GM23248 (cell line): ENCODE data around the gene PKNOX2. TPM values are rescaled to one million over a fixed set of nuclear protein-coding genes. Genes with fewer than 3 reads are reported as not detected.

ENCODE experiments used
- DNase-seq: peaks from one replicate; pipeline ENCODE4 v3.0.0-alpha.2; 2015
- H2AFZ ChIP-seq: fragments of 200-600 bp; sonication (generic); 2 replicates; pipeline ENCODE4 v1.6.1; 2016; ENCODE audit warnings: antibody characterized with exemption
- H3F3A ChIP-seq: fragments of 200-600 bp; sonication (generic); 2 replicates; pipeline ENCODE4 v1.6.1; 2016; ENCODE audit warnings: mild to moderate bottlenecking, antibody characterized with exemption, mixed run types; ENCODE audit not compliant: insufficient read depth
- H3K27ac ChIP-seq: fragments of 200-600 bp; sonication (generic); 2 replicates; pipeline ENCODE4 v1.5.1; 2016; ENCODE audit warnings: mild to moderate bottlenecking
- H3K27me3 ChIP-seq: fragments of 200-600 bp; sonication (generic); replicated peaks from 2 replicates; pipeline ENCODE4 v1.6.1; 2016; ENCODE audit warnings: mild to moderate bottlenecking; ENCODE audit not compliant: insufficient read depth
- H3K36me3 ChIP-seq: fragments of 200-600 bp; sonication (generic); 2 replicates; pipeline ENCODE4 v1.6.1; 2016; ENCODE audit warnings: low read depth, mild to moderate bottlenecking
- H3K4me1 ChIP-seq: fragments of 200-600 bp; sonication (generic); 2 replicates; pipeline ENCODE4 v1.6.1; 2016; ENCODE audit warnings: mild to moderate bottlenecking; ENCODE audit not compliant: insufficient read depth
- H3K4me2 ChIP-seq: fragments of 200-600 bp; sonication (generic); one replicate; pipeline ENCODE4 v1.6.1; 2016; ENCODE audit warnings: mild to moderate bottlenecking; ENCODE audit not compliant: unreplicated experiment
- H3K4me3 ChIP-seq: fragments of 200-600 bp; sonication (generic); 2 replicates; pipeline ENCODE4 v1.5.1; 2016; ENCODE audit warnings: mild to moderate bottlenecking
- H3K79me2 ChIP-seq: fragments of 200-600 bp; sonication (generic); 2 replicates; pipeline ENCODE4 v1.6.1; 2016; ENCODE audit warnings: mild to moderate bottlenecking; ENCODE audit not compliant: insufficient read depth
- H3K9ac ChIP-seq: fragments of 200-600 bp; sonication (generic); 2 replicates; pipeline ENCODE4 v1.6.1; 2016; ENCODE audit warnings: mild to moderate bottlenecking
- H3K9me2 ChIP-seq: fragments of 200-600 bp; sonication (generic); 2 replicates; pipeline ENCODE4 v1.6.1; 2016; ENCODE audit warnings: mixed run types, mild to moderate bottlenecking, moderate library complexity; ENCODE audit not compliant: insufficient read depth
- H3K9me3 ChIP-seq: fragments of 200-600 bp; sonication (generic); one replicate; pipeline ENCODE4 v1.6.1; 2017; ENCODE audit warnings: low read depth
- H4K20me1 ChIP-seq: fragments of 200-600 bp; sonication (generic); 2 replicates; pipeline ENCODE4 v1.6.0; 2016; ENCODE audit not compliant: insufficient read depth
- EZH2 ChIP-seq: fragments of 200-600 bp; sonication (generic); IDR thresholded peaks from 2 replicates; pipeline ENCODE4 v1.6.1; 2018; ENCODE audit warnings: antibody characterized with exemption, mild to moderate bottlenecking; ENCODE audit not compliant: insufficient read depth, poor library complexity, severe bottlenecking
- EZH2phosphoT487 ChIP-seq: fragments of 200-600 bp; sonication (generic); IDR thresholded peaks from 2 replicates; pipeline ENCODE4 v1.6.1; 2018; ENCODE audit warnings: antibody characterized with exemption, moderate library complexity, mild to moderate bottlenecking, low read depth; ENCODE audit not compliant: insufficient read depth
- WGBS, 2 experiments: methylation state at CpG; one replicate each; pipeline ENCODE4 v1.1.6; 2015 to 2017; ENCODE audit warnings: low lambda C conversion rate in 2 of 2, low coverage in 1 of 2; ENCODE audit errors: missing lambda C conversion rate in 2 of 2; 5-methylcytosine and 5-hydroxymethylcytosine counted together
- in situ Hi-C: fragments of 300-500 bp; cut with MboI; formaldehyde crosslinking; loops from 2 replicates; pipeline ENCODE4 v1.15.0; 2020
- polyA plus RNA-seq: library from polyadenylated mRNA; unstranded; fragments of >200 nt; fragmentation: Nextera tagmentation; extraction: Ambion mirVana; gene quantifications from 2 replicates; pipeline ENCODE4 v1.2.1, GENCODE V29; 2016
- total RNA-seq: library from RNA; depleted of rRNA; stranded (reverse); fragments of >200 nt; shearing (Covaris generic); gene quantifications from 2 replicates; pipeline ENCODE4 v1.2.3, GENCODE V29; 2014

Gene PKNOX2
- total and polyA plus RNA-seq, 2 experiments from 2014 or later, result 0.21 to 0.76 TPM

- H3K36me3 ChIP-seq, result no peaks in the 10 kb centered on the region
- no peak overlapping the region for H2AFZ ChIP-seq
- H3K27ac ChIP-seq, result no peak overlapping the region
- no peaks in the 10 kb centered on the region for H4K20me1 ChIP-seq
- in situ Hi-C loops, result no loop called here
- DNase-seq, result no peak
- WGBS, 2 experiments, result 76 to 79% methylated on average over 5 of the region's 5 CpGs
- no peaks in the 10 kb centered on the region for H3F3A ChIP-seq
- H3K4me2 ChIP-seq, result no peak overlapping the region
- no peak overlapping the region for H3K9ac ChIP-seq
- H3K4me1 ChIP-seq, result no peaks in the 10 kb centered on the region
- TF ChIP-seq EZH2phosphoT487 (no peak), EZH2 (no peak)
- H3K4me3 ChIP-seq, result no peak overlapping the region
- no peaks in the 10 kb centered on the region for H3K9me2 ChIP-seq
- H3K79me2 ChIP-seq, result no peaks in the 10 kb centered on the region
- H3K27me3 ChIP-seq, result no peaks in the 10 kb centered on the region
- H3K9me3 ChIP-seq, result no peaks in the 10 kb centered on the region
Observed at GRCh38 chr11:125397421-125397820, 232.9 kb downstream of the PKNOX2 start.

- Histone ChIP-seq H3F3A (no peaks in the 10 kb centered on the region), H3K9me3 (no peaks in the 10 kb centered on the region), H3K4me1 (no peaks in the 10 kb centered on the region), H3K4me3 (no peak overlapping the region), H3K4me2 (no peak overlapping the region), H3K27ac (no peak overlapping the region), H3K36me3 (no peaks in the 10 kb centered on the region), H3K9me2 (no peaks in the 10 kb centered on the region), H3K79me2 (no peaks in the 10 kb centered on the region), H3K27me3 (no peaks in the 10 kb centered on the region), H2AFZ (no peak overlapping the region), H4K20me1 (no peaks in the 10 kb centered on the region), H3K9ac (no peak overlapping the region)
- WGBS, 2 experiments, result 75 to 85% methylated on average over 4 of the region's 4 CpGs
- no peak for TF ChIP-seq EZH2
- no peak for TF ChIP-seq EZH2phosphoT487
- in situ Hi-C loops, result no loop called here
- DNase-seq, result no peak
Observed at GRCh38 chr11:125398475-125398874, 233.9 kb downstream of the PKNOX2 start.

GRCh38 chr11:125398994-125399640 lies 234.6 kb downstream of the PKNOX2 start:
- Histone ChIP-seq H3K27me3 (no peaks in the 10 kb centered on the region), H3K9me3 (no peaks in the 10 kb centered on the region), H3K4me2 (no peak overlapping the region), H4K20me1 (no peaks in the 10 kb centered on the region), H3K79me2 (no peaks in the 10 kb centered on the region), H3K9me2 (no peaks in the 10 kb centered on the region), H3F3A (no peaks in the 10 kb centered on the region), H3K36me3 (no peaks in the 10 kb centered on the region), H3K9ac (no peak overlapping the region), H2AFZ (no peak overlapping the region), H3K4me3 (no peak overlapping the region), H3K4me1 (no peaks in the 10 kb centered on the region), H3K27ac (no peak overlapping the region)
- 73 to 74% methylated on average over 12 of the region's 12 CpGs for WGBS, 2 experiments
- in situ Hi-C loops, result no loop called here
- TF ChIP-seq EZH2phosphoT487 (no peak), EZH2 (no peak)
- DNase-seq, result no peak

- Histone ChIP-seq H3K36me3 (no peaks in the 10 kb centered on the region), H3K4me2 (no peak overlapping the region), H2AFZ (no peak overlapping the region), H3K9me3 (no peaks in the 10 kb centered on the region), H3K9me2 (no peaks in the 10 kb centered on the region), H3K79me2 (no peaks in the 10 kb centered on the region), H3K9ac (no peak overlapping the region), H3K4me1 (no peaks in the 10 kb centered on the region), H3F3A (no peaks in the 10 kb centered on the region), H3K4me3 (no peak overlapping the region), H4K20me1 (no peaks in the 10 kb centered on the region), H3K27me3 (no peaks in the 10 kb centered on the region), H3K27ac (no peak overlapping the region)
- 85 to 90% methylated on average over 6 of the region's 6 CpGs for WGBS, 2 experiments
- no peak for TF ChIP-seq EZH2phosphoT487
- TF ChIP-seq EZH2, result no peak
- no peak for DNase-seq
- in situ Hi-C loops, result loop anchor here (25.0 kb wide), 1 partner anchor 438 kb away; the partner anchor contains the start of gene CCDC15
Observed at GRCh38 chr11:125399945-125400344, 235.4 kb downstream of the PKNOX2 start.
